ENCODE data around the gene FARSA.

DNA sequence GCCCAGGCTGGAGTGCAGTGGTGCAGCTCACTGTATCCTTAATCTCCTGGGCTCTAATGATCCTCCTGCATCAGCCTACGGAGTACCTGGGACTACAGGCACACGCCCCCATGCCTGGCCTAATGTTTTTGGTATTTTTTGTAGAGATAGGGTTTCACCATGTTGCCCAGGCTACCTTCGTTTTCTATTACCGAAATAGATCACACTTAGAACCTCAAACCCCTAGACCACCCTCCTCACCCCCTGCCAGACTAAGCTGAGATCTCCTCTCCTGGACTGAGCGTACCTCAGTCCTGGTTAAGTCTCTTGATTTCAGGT, 46.9 kb downstream of the FARSA start:
- TF ChIP-seq, protein P1, sequence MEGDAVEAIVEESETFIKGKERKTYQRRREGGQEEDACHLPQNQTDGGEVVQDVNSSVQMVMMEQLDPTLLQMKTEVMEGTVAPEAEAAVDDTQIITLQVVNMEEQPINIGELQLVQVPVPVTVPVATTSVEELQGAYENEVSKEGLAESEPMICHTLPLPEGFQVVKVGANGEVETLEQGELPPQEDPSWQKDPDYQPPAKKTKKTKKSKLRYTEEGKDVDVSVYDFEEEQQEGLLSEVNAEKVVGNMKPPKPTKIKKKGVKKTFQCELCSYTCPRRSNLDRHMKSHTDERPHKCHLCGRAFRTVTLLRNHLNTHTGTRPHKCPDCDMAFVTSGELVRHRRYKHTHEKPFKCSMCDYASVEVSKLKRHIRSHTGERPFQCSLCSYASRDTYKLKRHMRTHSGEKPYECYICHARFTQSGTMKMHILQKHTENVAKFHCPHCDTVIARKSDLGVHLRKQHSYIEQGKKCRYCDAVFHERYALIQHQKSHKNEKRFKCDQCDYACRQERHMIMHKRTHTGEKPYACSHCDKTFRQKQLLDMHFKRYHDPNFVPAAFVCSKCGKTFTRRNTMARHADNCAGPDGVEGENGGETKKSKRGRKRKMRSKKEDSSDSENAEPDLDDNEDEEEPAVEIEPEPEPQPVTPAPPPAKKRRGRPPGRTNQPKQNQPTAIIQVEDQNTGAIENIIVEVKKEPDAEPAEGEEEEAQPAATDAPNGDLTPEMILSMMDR (conservative IDR thresholded peaks at IDR 0.05; ENCODE audit: low read depth, low read length) = no peak
- TF ChIP-seq EZH2 (IDR thresholded peaks at IDR 0.05; ENCODE audit: low read length, unreplicated experiment) = no peak
- no peak for TF ChIP-seq EZH2phosphoT487 (IDR thresholded peaks at IDR 0.05; ENCODE audit: borderline replicate concordance, low read length)

Data from PC-3 (cell line).